Testis (tissue), 3 donors: ENCODE results near the gene TACSTD2. TPM values are rescaled to one million over a fixed set of nuclear protein-coding genes. Genes with fewer than 3 reads are reported as not detected.

Source experiments
- DNase-seq: peaks from one replicate; pipeline ENCODE4 v3.0.0-alpha.2; 2019
- H3K27ac ChIP-seq, 2 donors: fragments of 200-600 bp; sonication (generic); one replicate each; pipeline ENCODE4 v1.5.1; 2019
- H3K27me3 ChIP-seq: fragments of 200-600 bp; sonication (generic); one replicate; pipeline ENCODE4 v1.5.1; 2019
- H3K36me3 ChIP-seq: fragments of 200-600 bp; sonication (generic); one replicate; pipeline ENCODE4 v1.5.1; 2017; ENCODE audit warnings: low read depth; ENCODE audit errors: missing control alignments
- H3K4me1 ChIP-seq: fragments of 200-600 bp; sonication (generic); one replicate; pipeline ENCODE4 v1.5.1; 2019
- H3K4me3 ChIP-seq, 2 donors: fragments of 200-600 bp; sonication (generic); one replicate each; pipeline ENCODE4 v1.5.1; 2017 to 2019
- H3K9me3 ChIP-seq: fragments of 200-600 bp; sonication (generic); one replicate; pipeline ENCODE4 v1.5.1; 2017
- CTCF ChIP-seq, 3 experiments: fragments of 450-650 bp in 2 of 3; fragments of 200-600 bp in 1 of 3; sonication (generic) in 1 of 3; IDR thresholded peaks; one replicate each; pipeline ENCODE4 v1.5.1; 2016 to 2019; ENCODE audit warnings: antibody characterized with exemption in 3 of 3, mild to moderate bottlenecking in 2 of 3, moderate library complexity in 1 of 3
- POLR2A ChIP-seq: fragments of 450-650 bp; IDR thresholded peaks from one replicate; pipeline ENCODE4 v1.6.1; 2017; ENCODE audit warnings: antibody characterized with exemption, mild to moderate bottlenecking, moderate library complexity
- WGBS, 2 donors: methylation state at CpG; one replicate each; pipeline ENCODE4 v1.1.5; 2018; 5-methylcytosine and 5-hydroxymethylcytosine counted together
- intact Hi-C: fragments of 100-400 bp; cut with DNase I; formaldehyde crosslinking; loops from one replicate; pipeline ENCODE4 v1.15.1; 2023; ENCODE audit warnings: low total_unique reads
- polyA plus RNA-seq: library from polyadenylated mRNA; stranded (reverse); fragments of 350-450 nt; fragmentation: Illumina TruSeq; extraction: RNeasy Lipid Tissue Mini Kit (QIAGEN cat#74804); gene quantifications from one replicate; pipeline ENCODE4 v1.2.3, GENCODE V29; 2014; ENCODE audit warnings: low read depth, low replicate concordance; ENCODE audit not compliant: insufficient read depth
- total RNA-seq, 2 donors: library from RNA; depleted of rRNA; stranded (reverse); fragments of >200 nt; gene quantifications; one replicate each; pipeline ENCODE4 v1.2.3, GENCODE V29; 2016

Gene TACSTD2
- total and polyA plus RNA-seq, 3 donors from 2014 or later: 0.87 to 1.2 (median 0.93) TPM

GRCh38 chr1:58580186-58580585, 3.1 kb upstream of the TACSTD2 start:
- WGBS, 2 donors: 24 to 48% methylated on average over 1 of the region's 1 CpG
- H3K4me3 ChIP-seq: no peak overlapping the region
- intact Hi-C loops: no loop called here

GRCh38 chr1:58577654-58578030, 590 bp upstream of the TACSTD2 start:
- no peaks in the 10 kb centered on the region for H3K36me3 ChIP-seq
- intact Hi-C loops: no loop called here
- no peaks in the 10 kb centered on the region for H3K9me3 ChIP-seq
- 16 to 17% methylated on average over 3 of the region's 3 CpGs for WGBS, 2 donors
- H3K4me3 ChIP-seq: no peak overlapping the region
- no peak for DNase-seq
- H3K4me1 ChIP-seq: peaks cover 7% of the 10 kb centered on the region
- no peaks in the 10 kb centered on the region for H3K27me3 ChIP-seq
- H3K27ac ChIP-seq: no peak overlapping the region
- TF ChIP-seq CTCF (IDR thresholded peaks at IDR 0.05): no peak
- TF ChIP-seq POLR2A: no peak

More at GRCh38 chr1:58580186-58580585, 3.1 kb upstream of the TACSTD2 start:
- H3K36me3 ChIP-seq: no peaks in the 10 kb centered on the region
- DNase-seq: no peak
- no peaks in the 10 kb centered on the region for H3K27me3 ChIP-seq
- H3K4me1 ChIP-seq: peaks cover 10% of the 10 kb centered on the region
- no peak for TF ChIP-seq POLR2A
- no peak for TF ChIP-seq CTCF (IDR thresholded peaks at IDR 0.05)
- H3K27ac ChIP-seq: no peak overlapping the region
- H3K9me3 ChIP-seq: no peaks in the 10 kb centered on the region

GRCh38 chr1:58576325-58576726, 726 bp downstream of the TACSTD2 start:
- peak overlapping the region; percentile 37 to 47 for H3K4me3 ChIP-seq
- no peaks in the 10 kb centered on the region for H3K36me3 ChIP-seq
- H3K27ac ChIP-seq: no peak overlapping the region
- H3K4me1 ChIP-seq: peaks cover 7% of the 10 kb centered on the region
- peak; percentile 28 for DNase-seq
- TF ChIP-seq POLR2A (no peak), CTCF (IDR thresholded peaks at IDR 0.05) (no peak)
- H3K27me3 ChIP-seq: no peaks in the 10 kb centered on the region
- 0 to 8% methylated on average over 1 to 37 of the region's 43 CpGs for WGBS, 2 donors
- H3K9me3 ChIP-seq: no peaks in the 10 kb centered on the region
- intact Hi-C loops: no loop called here

- Histone ChIP-seq H3K36me3 (no peaks in the 10 kb centered on the region), H3K27me3 (no peaks in the 10 kb centered on the region), H3K4me1 (peaks cover 7% of the 10 kb centered on the region), H3K27ac (no peak overlapping the region), H3K4me3 (peak overlapping the region; percentile 37 to 47), H3K9me3 (no peaks in the 10 kb centered on the region)
- no peak for DNase-seq
- intact Hi-C loops: no loop called here
- WGBS, 2 donors: 28% methylated on average over 31 to 32 of the region's 32 CpGs
- TF ChIP-seq CTCF (IDR thresholded peaks at IDR 0.05) (no peak), POLR2A (no peak)
Measured at GRCh38 chr1:58575551-58576324, 1.3 kb downstream of the TACSTD2 start.

- H3K9me3 ChIP-seq: no peaks in the 10 kb centered on the region
- 79 to 80% methylated on average over 2 of the region's 2 CpGs for WGBS, 2 donors
- H3K4me1 ChIP-seq: peaks cover 7% of the 10 kb centered on the region
- no peaks in the 10 kb centered on the region for H3K36me3 ChIP-seq
- intact Hi-C loops: no loop called here
- H3K27ac ChIP-seq: no peak overlapping the region
- no peaks in the 10 kb centered on the region for H3K27me3 ChIP-seq
- no peak for DNase-seq
- H3K4me3 ChIP-seq: no peak overlapping the region
- TF ChIP-seq POLR2A (no peak), CTCF (IDR thresholded peaks at IDR 0.05) (no peak)
Measured at GRCh38 chr1:58574816-58575215, 2.2 kb downstream of the TACSTD2 start.
